Measurements from ENCODE around the gene DAGLA.

DNA sequence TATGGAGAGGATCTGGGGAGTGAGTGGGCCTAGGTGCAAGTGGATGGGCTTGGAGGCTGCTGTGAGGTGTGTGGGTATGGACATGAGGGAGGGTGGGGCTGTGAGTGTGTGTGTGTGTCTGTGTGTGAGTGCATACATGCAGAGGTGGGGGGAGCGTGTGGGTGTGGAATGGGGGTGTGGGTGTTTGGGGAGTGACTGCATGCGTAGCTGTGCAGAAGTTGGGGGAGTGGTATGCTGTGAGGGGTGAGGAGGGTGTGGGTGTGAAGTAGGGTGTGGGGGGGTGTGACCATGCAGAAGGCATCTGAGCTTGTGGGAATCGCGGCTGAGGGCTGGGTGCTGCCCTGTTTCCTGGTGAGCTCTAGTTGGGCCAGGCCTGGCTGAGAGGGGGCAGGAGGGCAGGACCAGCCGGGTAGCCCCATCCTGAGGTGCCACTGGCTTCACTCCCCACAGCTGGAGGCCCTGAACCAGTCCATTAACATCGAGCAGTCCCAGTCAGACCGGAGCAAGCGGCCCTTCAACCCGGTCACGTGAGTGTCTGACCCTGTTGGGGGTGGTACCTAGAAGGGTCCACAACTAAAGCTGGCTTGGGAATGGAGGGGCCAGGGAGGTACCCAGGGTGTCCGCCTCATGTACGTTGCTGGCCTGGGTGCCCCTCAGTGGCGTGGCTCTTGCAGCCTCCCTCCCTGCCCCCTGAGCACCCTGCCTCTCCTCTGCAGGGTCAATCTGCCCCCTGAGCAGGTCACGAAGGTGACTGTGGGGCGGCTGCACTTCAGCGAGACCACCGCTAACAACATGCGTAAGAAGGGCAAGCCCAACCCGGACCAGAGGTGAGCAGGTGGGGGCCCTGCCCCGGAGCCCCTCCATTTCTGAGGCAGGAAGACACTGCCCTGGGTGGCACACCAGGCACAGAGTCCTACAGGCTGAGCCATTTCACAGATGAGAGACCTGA is 95.7 kb downstream of the DAGLA start:
- TF ChIP-seq EZH2phosphoT487 (IDR thresholded peaks at IDR 0.05) (no peak), EZH2 (IDR thresholded peaks at IDR 0.05) (no peak)
- TF ChIP-seq, protein P1, sequence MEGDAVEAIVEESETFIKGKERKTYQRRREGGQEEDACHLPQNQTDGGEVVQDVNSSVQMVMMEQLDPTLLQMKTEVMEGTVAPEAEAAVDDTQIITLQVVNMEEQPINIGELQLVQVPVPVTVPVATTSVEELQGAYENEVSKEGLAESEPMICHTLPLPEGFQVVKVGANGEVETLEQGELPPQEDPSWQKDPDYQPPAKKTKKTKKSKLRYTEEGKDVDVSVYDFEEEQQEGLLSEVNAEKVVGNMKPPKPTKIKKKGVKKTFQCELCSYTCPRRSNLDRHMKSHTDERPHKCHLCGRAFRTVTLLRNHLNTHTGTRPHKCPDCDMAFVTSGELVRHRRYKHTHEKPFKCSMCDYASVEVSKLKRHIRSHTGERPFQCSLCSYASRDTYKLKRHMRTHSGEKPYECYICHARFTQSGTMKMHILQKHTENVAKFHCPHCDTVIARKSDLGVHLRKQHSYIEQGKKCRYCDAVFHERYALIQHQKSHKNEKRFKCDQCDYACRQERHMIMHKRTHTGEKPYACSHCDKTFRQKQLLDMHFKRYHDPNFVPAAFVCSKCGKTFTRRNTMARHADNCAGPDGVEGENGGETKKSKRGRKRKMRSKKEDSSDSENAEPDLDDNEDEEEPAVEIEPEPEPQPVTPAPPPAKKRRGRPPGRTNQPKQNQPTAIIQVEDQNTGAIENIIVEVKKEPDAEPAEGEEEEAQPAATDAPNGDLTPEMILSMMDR (IDR thresholded peaks at IDR 0.05), result no peak

Data from neural progenitor cell (in vitro differentiated cells).